ENCODE results near the gene PARVA.
A peak's percentile ranks its signal among the peaks of the same experiment; 100 is the strongest.

PARVA gene

DNA sequence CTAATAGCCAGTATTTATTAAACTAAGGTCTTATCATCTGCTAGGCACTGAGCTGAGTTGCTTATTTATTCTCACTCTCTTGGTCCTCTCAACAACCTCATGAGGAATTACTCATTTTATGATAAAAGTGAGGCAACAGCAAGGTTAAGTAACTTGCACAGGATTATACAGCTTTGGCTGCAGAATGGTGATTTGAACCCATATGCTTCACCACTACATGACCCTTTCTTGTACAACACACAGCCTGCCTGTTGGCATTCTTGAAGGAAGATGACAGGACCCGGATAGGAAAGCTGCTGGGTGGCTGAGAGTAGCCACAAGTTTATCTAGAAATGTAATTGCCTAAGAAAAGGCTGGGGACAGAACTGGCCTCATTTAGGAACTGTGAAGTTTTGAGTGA lies 5.3 kb upstream of the PARVA start:
- TF ChIP-seq, protein P1, sequence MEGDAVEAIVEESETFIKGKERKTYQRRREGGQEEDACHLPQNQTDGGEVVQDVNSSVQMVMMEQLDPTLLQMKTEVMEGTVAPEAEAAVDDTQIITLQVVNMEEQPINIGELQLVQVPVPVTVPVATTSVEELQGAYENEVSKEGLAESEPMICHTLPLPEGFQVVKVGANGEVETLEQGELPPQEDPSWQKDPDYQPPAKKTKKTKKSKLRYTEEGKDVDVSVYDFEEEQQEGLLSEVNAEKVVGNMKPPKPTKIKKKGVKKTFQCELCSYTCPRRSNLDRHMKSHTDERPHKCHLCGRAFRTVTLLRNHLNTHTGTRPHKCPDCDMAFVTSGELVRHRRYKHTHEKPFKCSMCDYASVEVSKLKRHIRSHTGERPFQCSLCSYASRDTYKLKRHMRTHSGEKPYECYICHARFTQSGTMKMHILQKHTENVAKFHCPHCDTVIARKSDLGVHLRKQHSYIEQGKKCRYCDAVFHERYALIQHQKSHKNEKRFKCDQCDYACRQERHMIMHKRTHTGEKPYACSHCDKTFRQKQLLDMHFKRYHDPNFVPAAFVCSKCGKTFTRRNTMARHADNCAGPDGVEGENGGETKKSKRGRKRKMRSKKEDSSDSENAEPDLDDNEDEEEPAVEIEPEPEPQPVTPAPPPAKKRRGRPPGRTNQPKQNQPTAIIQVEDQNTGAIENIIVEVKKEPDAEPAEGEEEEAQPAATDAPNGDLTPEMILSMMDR (IDR thresholded peaks at IDR 0.05): no peak

DNA sequence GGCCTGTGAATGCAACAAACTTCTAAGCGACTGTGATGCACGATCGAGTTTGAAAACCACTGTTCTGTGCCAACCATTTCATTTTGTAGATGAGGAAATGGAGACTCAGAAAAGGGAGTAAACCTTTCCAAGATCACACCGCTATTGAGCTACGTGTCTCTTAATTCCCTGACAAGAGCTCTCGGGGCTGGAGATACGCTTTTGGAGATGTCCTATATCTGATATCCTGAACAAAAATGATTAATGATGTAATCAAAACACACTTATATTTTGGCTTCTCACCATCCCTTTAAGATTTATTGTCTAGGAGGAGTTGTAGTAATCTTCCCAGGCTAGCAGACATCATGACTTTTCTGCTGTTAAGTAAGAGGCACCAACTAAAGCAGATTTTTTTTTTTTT lies 1.7 kb upstream of the PARVA start:
- TF ChIP-seq, protein P1 (IDR thresholded peaks at IDR 0.05): no peak

DNA sequence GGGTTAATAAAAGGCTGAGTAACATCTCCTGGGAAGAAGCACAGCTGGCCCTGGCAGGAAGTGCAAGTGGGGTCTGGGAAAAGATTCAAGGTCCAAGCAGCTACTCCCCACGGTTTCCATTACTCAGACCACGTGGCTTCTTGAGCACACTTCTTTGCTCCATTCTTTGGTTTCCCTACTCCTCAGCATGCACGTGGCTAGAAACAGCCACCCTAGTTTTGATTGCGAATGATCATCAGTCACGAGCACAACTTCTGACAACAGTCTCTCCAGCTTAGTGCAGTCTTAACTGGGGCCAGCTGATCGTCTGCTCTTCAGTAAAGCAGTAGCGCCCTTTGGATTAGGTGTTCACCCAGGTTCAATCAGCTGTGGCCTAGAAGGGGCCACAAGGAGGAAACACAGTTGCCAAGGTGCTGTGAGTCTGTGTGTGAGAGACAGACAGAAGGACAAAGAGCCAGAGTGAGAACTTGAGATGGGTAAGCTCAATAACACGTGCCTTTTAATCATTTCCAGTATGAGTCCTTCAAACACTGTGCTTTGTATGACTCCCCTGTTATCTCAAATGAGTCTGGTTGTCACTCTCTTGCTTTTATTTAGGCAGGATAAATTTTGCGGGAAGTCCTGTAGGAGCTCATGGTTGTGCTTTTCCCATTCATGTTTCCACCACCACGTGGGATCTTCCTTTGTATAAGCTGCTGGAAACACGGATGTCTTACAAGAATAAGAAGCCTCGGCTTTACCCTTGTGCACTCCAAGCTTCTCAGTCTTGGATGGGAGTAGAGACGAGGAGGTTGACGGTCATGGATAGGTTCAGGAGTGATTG lies 901 bp upstream of the PARVA start:
- TF ChIP-seq, protein P1 (IDR thresholded peaks at IDR 0.05): no peak

DNA sequence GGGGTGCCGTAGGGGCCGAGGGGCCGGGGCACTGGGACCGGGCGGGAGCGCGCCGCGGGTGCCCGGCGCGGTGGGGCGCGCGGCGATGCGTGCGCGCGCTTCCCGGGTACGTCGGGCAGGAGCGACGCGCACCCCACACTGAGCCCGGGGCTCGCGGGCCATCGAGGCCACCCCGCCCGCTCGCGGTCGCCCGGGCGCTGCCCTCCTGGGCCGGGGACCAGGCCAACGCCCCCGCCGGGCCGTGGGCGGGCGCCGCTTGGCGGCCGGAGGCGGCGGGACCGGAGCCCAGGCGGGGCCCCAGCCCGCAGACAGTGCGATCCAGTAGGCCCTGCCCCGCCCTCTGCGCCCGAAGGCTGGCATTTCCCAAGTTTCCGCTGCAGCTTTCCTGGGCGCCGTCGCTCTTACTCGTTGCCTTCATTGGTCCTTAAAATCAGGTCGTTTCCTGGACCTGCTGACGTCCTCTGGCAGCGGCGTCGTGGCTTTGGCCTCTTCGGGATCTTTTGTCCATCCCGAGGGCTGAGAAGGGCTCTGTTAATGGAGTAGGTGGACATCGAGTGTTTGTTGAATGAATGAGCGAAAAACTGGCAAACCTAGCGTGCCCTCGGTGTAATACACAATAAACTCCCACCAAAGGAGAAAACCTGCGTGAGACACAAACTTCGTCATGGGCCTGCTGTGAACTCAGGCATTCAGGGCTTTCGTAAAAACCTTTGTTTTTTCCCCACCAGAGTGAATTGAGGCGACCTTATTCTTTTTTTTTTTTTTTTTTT lies 638 bp downstream of the PARVA start:
- TF ChIP-seq, protein P1 (IDR thresholded peaks at IDR 0.05): peak; percentile 16; the same call in 1 of the 2 replicates

DNA sequence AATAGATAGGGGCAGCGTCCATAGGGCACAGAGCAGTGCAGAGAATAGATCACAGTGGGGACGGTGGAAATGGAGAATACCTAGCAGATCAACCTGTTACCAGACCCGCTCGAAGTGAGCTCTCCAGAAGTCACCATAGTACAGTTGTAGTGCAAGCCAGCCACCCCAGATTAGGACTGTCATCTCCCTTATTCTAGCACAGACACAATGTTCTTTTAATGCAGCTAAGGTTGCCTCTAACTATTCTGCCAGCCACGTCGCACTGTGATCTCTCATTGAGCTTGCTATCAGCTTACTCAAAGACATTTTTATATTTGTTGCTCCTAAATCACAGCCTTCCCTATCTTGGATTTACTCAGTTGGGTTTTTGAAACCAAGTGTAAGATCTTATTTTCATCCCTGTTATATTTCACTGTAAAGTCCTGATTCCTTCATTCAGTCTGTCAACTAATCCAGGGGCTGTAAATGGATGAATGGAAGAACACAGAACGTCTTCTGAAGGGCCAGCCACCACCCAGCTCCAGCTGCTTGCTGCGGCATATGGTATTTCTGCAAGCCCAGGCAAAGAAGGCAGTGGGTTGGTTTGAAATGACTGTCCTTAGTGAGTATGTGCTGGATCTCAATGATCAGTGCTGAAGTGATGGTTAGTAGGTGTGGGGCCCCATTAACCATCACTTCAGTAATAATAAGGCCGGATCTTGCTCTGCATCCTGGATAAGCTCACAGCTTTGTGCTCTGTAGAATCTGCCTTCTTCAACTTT lies 3.4 kb downstream of the PARVA start:
- TF ChIP-seq, protein P1 (IDR thresholded peaks at IDR 0.05): no peak

DNA sequence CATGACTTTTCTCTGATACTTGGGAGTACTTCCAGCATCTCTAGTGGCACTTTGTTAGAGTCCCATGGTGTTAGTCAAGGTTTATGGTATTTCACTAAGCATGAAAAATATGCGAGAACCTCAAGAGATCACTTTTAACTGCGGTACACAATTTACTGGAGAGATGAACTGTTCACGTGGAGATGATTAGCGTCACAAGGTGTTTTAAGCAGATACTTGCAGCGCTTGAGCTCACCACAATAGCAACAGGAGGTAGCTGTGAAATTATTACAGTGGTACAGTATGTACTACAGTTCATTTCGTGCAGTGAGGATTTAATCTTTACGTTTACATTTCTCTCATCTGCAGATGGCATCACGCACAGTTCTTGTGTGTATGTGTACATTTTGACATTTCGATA lies 4.5 kb downstream of the PARVA start:
- TF ChIP-seq, protein P1 (IDR thresholded peaks at IDR 0.05): no peak

DNA sequence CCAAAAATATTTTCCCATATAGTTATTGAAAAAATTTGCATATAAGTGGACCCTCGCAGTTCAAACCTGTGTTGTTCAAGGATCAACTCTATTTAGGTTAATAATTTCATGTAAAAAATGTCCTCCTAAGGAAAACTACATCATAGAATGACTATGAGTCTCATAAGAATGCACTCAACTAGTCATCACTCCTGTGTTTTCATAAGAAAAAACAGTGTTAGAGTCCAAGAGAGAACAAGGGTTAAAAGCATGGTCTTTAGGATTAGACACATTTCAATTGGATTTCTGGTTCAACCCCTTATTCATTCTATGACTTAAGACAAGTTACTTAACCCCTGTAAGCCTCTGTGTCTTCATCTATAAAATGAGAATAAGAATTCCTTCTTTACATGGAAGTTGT lies 5.1 kb downstream of the PARVA start:
- TF ChIP-seq, protein P1 (IDR thresholded peaks at IDR 0.05): no peak
